GM23338 (cell line): Measurements from ENCODE around the gene MAFF. TPM values are rescaled to one million over a fixed set of nuclear protein-coding genes. Genes with fewer than 3 reads are reported as not detected.

Experiments
- ATAC-seq: fragments of 200-7000 bp; cut with Tn5 transposase; 3 replicates; pipeline ENCODE4 v1.9.1; 2020
- DNase-seq: peaks from one replicate; pipeline ENCODE4 v3.0.0-alpha.2; 2015; ENCODE audit warnings: low spot score
- H2AFZ ChIP-seq: fragments of 200-600 bp; sonication (generic); 2 replicates; pipeline ENCODE4 v1.8.0; 2016; ENCODE audit warnings: antibody characterized with exemption, mild to moderate bottlenecking, moderate library complexity
- H3F3A ChIP-seq: fragments of 200-600 bp; sonication (generic); replicated peaks from 2 replicates; pipeline ENCODE4 v1.8.0; 2017; ENCODE audit warnings: antibody characterized with exemption, mixed run types, low read depth
- H3K27ac ChIP-seq: fragments of 200-600 bp; sonication (generic); 2 replicates; pipeline ENCODE4 v1.6.1; 2016; ENCODE audit warnings: low read depth
- H3K27me3 ChIP-seq: fragments of 200-600 bp; sonication (generic); 2 replicates; pipeline ENCODE4 v1.8.0; 2016; ENCODE audit warnings: mild to moderate bottlenecking, mixed run types, moderate library complexity; ENCODE audit not compliant: insufficient read depth
- H3K36me3 ChIP-seq: fragments of 200-600 bp; sonication (generic); 2 replicates; pipeline ENCODE4 v1.8.0; 2016; ENCODE audit warnings: mild to moderate bottlenecking; ENCODE audit not compliant: insufficient read depth
- H3K4me1 ChIP-seq: fragments of 200-600 bp; sonication (generic); 2 replicates; pipeline ENCODE4 v1.8.0; 2016; ENCODE audit warnings: mild to moderate bottlenecking, moderate library complexity; ENCODE audit not compliant: insufficient read depth
- H3K4me2 ChIP-seq: fragments of 200-600 bp; sonication (generic); 2 replicates; pipeline ENCODE4 v1.7.1; 2017; ENCODE audit warnings: mixed run types
- H3K4me3 ChIP-seq: fragments of 200-600 bp; sonication (generic); 2 replicates; pipeline ENCODE4 v1.6.1; 2016; ENCODE audit warnings: mixed run types
- H3K79me2 ChIP-seq: fragments of 200-600 bp; sonication (generic); replicated peaks from 2 replicates; pipeline ENCODE4 v1.8.0; 2017; ENCODE audit warnings: mild to moderate bottlenecking; ENCODE audit not compliant: insufficient read depth
- H3K9me2 ChIP-seq: fragments of 200-600 bp; sonication (generic); 2 replicates; pipeline ENCODE4 v1.8.0; 2017; ENCODE audit not compliant: insufficient read depth
- H4K20me1 ChIP-seq: fragments of 200-600 bp; sonication (generic); replicated peaks from 2 replicates; pipeline ENCODE4 v1.8.0; 2017; ENCODE audit warnings: mild to moderate bottlenecking; ENCODE audit not compliant: insufficient read depth
- H3K27ac Mint-ChIP-seq: 2 replicates; pipeline ENCODE4 v1.8.0; 2020; ENCODE audit warnings: inconsistent platforms, mild to moderate bottlenecking, moderate library complexity, mixed read lengths
- H3K27me3 Mint-ChIP-seq: 3 replicates; pipeline ENCODE4 v1.8.0; 2022; ENCODE audit warnings: low read depth, mild to moderate bottlenecking, moderate library complexity, mixed read lengths, inconsistent platforms; ENCODE audit not compliant: insufficient read depth, poor library complexity
- H3K36me3 Mint-ChIP-seq: 3 replicates; pipeline ENCODE4 v1.8.0; 2021; ENCODE audit warnings: low read depth, mild to moderate bottlenecking, inconsistent platforms, moderate library complexity, mixed read lengths
- H3K4me1 Mint-ChIP-seq: 3 replicates; pipeline ENCODE4 v1.8.0; 2020; ENCODE audit warnings: mild to moderate bottlenecking, inconsistent platforms, mixed read lengths
- H3K4me3 Mint-ChIP-seq: 3 replicates; pipeline ENCODE4 v1.8.0; 2021; ENCODE audit warnings: moderate library complexity, mild to moderate bottlenecking, inconsistent platforms, mixed read lengths
- H3K9me3 Mint-ChIP-seq: 3 replicates; pipeline ENCODE4 v1.8.0; 2020; ENCODE audit warnings: moderate library complexity, mild to moderate bottlenecking, inconsistent platforms, mixed read lengths
- CREB1 ChIP-seq: fragments of 250-450 bp; sonication (Bioruptor Pico); IDR thresholded peaks from 2 replicates; pipeline ENCODE4 v1.5.0; 2020; ENCODE audit warnings: low read depth, mild to moderate bottlenecking, moderate library complexity
- EZH2 ChIP-seq: fragments of 200-600 bp; sonication (generic); IDR thresholded peaks from one replicate; pipeline ENCODE4 v1.8.0; 2017; ENCODE audit warnings: antibody characterized with exemption, mild to moderate bottlenecking, low read depth; ENCODE audit not compliant: unreplicated experiment
- EZH2phosphoT487 ChIP-seq: fragments of 200-600 bp; sonication (generic); IDR thresholded peaks from one replicate; pipeline ENCODE4 v1.8.1; 2018; ENCODE audit warnings: antibody characterized with exemption; ENCODE audit not compliant: unreplicated experiment
- JUNB ChIP-seq: IDR thresholded peaks from one replicate; pipeline ENCODE4 v1.6.1; 2016; ENCODE audit warnings: antibody characterized with exemption; ENCODE audit not compliant: unreplicated experiment
- NANOG ChIP-seq: IDR thresholded peaks from 2 replicates; pipeline ENCODE4 v1.6.1; 2016; ENCODE audit warnings: antibody characterized with exemption, borderline replicate concordance
- POLR2AphosphoS5 ChIP-seq: IDR thresholded peaks from 2 replicates; pipeline ENCODE4 v1.6.1; 2016; ENCODE audit warnings: antibody characterized with exemption, low read depth
- ZNF114 ChIP-seq: fragments of 250-450 bp; sonication (Bioruptor Pico); IDR thresholded peaks from 2 replicates; pipeline ENCODE4 v1.5.0; 2020; ENCODE audit warnings: mild to moderate bottlenecking, moderate library complexity
- ZNF331 ChIP-seq: fragments of 250-450 bp; sonication (Bioruptor Pico); IDR thresholded peaks from 2 replicates; pipeline ENCODE4 v1.5.0; 2020; ENCODE audit warnings: low read depth, mild to moderate bottlenecking, moderate library complexity
- polyA plus RNA-seq: library from polyadenylated mRNA; unstranded; fragments of >200 nt; fragmentation: Nextera tagmentation; extraction: Ambion mirVana; gene quantifications from 2 replicates; pipeline ENCODE4 v1.2.1, GENCODE V29; 2016
- total RNA-seq: library from RNA; depleted of rRNA; stranded (reverse); fragments of >200 nt; shearing (Covaris generic); gene quantifications from 2 replicates; pipeline ENCODE4 v1.2.3, GENCODE V29; 2014
- TF ChIP-seq, protein P1 (sequence below), 2 experiments: fragments of 200-600 bp in 1 of 2; sonication (generic) in 1 of 2; conservative IDR thresholded peaks; 2 replicates each; pipeline versions ENCODE4 v1.5.1 to v1.6.1; 2016 to 2017; ENCODE audit warnings: antibody characterized with exemption in 2 of 2, low read depth in 2 of 2, mild to moderate bottlenecking in 2 of 2, moderate library complexity in 1 of 2
- TF ChIP-seq, protein P2 (sequence below): IDR thresholded peaks from one replicate; pipeline ENCODE4 v1.6.1; 2018; ENCODE audit warnings: antibody characterized with exemption; ENCODE audit not compliant: unreplicated experiment
- TF ChIP-seq, protein P3 (sequence below): fragments of 250-450 bp; sonication (Bioruptor Pico); IDR thresholded peaks from 2 replicates; pipeline ENCODE4 v1.5.0; 2020; ENCODE audit warnings: mild to moderate bottlenecking, moderate library complexity

MAFF gene
- total and polyA plus RNA-seq, 2 experiments from 2014 or later = 2.2 to 8.9 TPM

GRCh38 chr22:38164551-38164918, 37.3 kb upstream of the MAFF start (continued):
- TF ChIP-seq EZH2phosphoT487 (no peak), POLR2AphosphoS5 (no peak), CREB1 (CRISPR knock-in tag) (no peak), ZNF114 (CRISPR knock-in tag) (no peak), NANOG (no peak), ZNF331 (CRISPR knock-in tag) (no peak), EZH2 (no peak)
- TF ChIP-seq, protein P1, sequence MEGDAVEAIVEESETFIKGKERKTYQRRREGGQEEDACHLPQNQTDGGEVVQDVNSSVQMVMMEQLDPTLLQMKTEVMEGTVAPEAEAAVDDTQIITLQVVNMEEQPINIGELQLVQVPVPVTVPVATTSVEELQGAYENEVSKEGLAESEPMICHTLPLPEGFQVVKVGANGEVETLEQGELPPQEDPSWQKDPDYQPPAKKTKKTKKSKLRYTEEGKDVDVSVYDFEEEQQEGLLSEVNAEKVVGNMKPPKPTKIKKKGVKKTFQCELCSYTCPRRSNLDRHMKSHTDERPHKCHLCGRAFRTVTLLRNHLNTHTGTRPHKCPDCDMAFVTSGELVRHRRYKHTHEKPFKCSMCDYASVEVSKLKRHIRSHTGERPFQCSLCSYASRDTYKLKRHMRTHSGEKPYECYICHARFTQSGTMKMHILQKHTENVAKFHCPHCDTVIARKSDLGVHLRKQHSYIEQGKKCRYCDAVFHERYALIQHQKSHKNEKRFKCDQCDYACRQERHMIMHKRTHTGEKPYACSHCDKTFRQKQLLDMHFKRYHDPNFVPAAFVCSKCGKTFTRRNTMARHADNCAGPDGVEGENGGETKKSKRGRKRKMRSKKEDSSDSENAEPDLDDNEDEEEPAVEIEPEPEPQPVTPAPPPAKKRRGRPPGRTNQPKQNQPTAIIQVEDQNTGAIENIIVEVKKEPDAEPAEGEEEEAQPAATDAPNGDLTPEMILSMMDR (conservative IDR thresholded peaks at IDR 0.05; ENCODE audit: low read depth in 2 of 2) = no peak
- TF ChIP-seq, protein P2, sequence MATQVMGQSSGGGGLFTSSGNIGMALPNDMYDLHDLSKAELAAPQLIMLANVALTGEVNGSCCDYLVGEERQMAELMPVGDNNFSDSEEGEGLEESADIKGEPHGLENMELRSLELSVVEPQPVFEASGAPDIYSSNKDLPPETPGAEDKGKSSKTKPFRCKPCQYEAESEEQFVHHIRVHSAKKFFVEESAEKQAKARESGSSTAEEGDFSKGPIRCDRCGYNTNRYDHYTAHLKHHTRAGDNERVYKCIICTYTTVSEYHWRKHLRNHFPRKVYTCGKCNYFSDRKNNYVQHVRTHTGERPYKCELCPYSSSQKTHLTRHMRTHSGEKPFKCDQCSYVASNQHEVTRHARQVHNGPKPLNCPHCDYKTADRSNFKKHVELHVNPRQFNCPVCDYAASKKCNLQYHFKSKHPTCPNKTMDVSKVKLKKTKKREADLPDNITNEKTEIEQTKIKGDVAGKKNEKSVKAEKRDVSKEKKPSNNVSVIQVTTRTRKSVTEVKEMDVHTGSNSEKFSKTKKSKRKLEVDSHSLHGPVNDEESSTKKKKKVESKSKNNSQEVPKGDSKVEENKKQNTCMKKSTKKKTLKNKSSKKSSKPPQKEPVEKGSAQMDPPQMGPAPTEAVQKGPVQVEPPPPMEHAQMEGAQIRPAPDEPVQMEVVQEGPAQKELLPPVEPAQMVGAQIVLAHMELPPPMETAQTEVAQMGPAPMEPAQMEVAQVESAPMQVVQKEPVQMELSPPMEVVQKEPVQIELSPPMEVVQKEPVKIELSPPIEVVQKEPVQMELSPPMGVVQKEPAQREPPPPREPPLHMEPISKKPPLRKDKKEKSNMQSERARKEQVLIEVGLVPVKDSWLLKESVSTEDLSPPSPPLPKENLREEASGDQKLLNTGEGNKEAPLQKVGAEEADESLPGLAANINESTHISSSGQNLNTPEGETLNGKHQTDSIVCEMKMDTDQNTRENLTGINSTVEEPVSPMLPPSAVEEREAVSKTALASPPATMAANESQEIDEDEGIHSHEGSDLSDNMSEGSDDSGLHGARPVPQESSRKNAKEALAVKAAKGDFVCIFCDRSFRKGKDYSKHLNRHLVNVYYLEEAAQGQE = no peak

DNA sequence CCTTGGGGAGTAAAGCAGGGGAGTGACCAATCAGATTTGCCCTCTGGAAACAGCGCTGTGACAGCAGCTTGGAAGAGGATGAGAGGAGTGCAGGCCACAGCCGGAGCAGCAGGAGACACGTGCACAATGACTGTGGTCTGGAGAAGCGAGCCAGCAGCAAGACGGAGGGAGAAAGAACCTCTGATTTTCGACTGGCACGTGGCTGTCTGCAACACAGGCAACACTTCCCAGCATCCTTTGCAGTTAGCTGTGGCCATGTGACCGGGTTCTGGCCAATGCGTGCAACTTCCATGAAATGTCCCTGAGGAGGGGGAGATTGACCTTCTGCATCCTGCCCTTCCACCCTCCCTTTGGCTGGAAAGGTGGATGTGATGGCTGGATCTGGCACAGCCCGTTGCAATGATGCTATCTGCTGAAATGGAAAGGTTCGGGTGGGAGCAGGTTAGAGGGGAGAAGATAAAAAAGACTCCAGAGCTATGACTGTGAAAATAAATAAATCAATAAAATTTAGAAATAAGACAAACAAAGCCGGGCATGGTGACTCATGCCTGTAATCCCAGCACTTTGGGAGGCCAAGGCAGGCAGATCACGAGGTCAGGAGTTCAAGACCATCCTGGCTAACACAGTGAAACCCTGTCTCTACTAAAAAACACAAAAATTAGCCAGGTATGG, 35.7 kb upstream of the MAFF start:
- no peak overlapping the region for H3K4me3 Mint-ChIP-seq
- H3K4me1 Mint-ChIP-seq = peaks cover 3% of the 10 kb centered on the region
- H2AFZ ChIP-seq = no peak overlapping the region
- no peaks in the 10 kb centered on the region for H3K27me3 ChIP-seq
- no peak for DNase-seq
- H4K20me1 ChIP-seq = no peaks in the 10 kb centered on the region
- ATAC-seq = no peak
- H3K4me3 ChIP-seq = no peak overlapping the region
- no peaks in the 10 kb centered on the region for H3K9me2 ChIP-seq
- peaks cover 3% of the 10 kb centered on the region for H3K36me3 Mint-ChIP-seq
- peaks cover 10% of the 10 kb centered on the region for H3K27me3 Mint-ChIP-seq
- H3K36me3 ChIP-seq = no peaks in the 10 kb centered on the region
- H3K27ac ChIP-seq = no peak overlapping the region
- H3K4me1 ChIP-seq = no peaks in the 10 kb centered on the region
- H3K79me2 ChIP-seq = no peaks in the 10 kb centered on the region
- H3K4me2 ChIP-seq = no peak overlapping the region
- no peaks in the 10 kb centered on the region for H3F3A ChIP-seq
- no peak overlapping the region for H3K27ac Mint-ChIP-seq
- H3K9me3 Mint-ChIP-seq = no peaks in the 10 kb centered on the region
- TF ChIP-seq, protein P1 (conservative IDR thresholded peaks at IDR 0.05; ENCODE audit: low read depth in 2 of 2) = no peak
- no peak for TF ChIP-seq JUNB
- no peak for TF ChIP-seq NANOG
- TF ChIP-seq, protein P3, sequence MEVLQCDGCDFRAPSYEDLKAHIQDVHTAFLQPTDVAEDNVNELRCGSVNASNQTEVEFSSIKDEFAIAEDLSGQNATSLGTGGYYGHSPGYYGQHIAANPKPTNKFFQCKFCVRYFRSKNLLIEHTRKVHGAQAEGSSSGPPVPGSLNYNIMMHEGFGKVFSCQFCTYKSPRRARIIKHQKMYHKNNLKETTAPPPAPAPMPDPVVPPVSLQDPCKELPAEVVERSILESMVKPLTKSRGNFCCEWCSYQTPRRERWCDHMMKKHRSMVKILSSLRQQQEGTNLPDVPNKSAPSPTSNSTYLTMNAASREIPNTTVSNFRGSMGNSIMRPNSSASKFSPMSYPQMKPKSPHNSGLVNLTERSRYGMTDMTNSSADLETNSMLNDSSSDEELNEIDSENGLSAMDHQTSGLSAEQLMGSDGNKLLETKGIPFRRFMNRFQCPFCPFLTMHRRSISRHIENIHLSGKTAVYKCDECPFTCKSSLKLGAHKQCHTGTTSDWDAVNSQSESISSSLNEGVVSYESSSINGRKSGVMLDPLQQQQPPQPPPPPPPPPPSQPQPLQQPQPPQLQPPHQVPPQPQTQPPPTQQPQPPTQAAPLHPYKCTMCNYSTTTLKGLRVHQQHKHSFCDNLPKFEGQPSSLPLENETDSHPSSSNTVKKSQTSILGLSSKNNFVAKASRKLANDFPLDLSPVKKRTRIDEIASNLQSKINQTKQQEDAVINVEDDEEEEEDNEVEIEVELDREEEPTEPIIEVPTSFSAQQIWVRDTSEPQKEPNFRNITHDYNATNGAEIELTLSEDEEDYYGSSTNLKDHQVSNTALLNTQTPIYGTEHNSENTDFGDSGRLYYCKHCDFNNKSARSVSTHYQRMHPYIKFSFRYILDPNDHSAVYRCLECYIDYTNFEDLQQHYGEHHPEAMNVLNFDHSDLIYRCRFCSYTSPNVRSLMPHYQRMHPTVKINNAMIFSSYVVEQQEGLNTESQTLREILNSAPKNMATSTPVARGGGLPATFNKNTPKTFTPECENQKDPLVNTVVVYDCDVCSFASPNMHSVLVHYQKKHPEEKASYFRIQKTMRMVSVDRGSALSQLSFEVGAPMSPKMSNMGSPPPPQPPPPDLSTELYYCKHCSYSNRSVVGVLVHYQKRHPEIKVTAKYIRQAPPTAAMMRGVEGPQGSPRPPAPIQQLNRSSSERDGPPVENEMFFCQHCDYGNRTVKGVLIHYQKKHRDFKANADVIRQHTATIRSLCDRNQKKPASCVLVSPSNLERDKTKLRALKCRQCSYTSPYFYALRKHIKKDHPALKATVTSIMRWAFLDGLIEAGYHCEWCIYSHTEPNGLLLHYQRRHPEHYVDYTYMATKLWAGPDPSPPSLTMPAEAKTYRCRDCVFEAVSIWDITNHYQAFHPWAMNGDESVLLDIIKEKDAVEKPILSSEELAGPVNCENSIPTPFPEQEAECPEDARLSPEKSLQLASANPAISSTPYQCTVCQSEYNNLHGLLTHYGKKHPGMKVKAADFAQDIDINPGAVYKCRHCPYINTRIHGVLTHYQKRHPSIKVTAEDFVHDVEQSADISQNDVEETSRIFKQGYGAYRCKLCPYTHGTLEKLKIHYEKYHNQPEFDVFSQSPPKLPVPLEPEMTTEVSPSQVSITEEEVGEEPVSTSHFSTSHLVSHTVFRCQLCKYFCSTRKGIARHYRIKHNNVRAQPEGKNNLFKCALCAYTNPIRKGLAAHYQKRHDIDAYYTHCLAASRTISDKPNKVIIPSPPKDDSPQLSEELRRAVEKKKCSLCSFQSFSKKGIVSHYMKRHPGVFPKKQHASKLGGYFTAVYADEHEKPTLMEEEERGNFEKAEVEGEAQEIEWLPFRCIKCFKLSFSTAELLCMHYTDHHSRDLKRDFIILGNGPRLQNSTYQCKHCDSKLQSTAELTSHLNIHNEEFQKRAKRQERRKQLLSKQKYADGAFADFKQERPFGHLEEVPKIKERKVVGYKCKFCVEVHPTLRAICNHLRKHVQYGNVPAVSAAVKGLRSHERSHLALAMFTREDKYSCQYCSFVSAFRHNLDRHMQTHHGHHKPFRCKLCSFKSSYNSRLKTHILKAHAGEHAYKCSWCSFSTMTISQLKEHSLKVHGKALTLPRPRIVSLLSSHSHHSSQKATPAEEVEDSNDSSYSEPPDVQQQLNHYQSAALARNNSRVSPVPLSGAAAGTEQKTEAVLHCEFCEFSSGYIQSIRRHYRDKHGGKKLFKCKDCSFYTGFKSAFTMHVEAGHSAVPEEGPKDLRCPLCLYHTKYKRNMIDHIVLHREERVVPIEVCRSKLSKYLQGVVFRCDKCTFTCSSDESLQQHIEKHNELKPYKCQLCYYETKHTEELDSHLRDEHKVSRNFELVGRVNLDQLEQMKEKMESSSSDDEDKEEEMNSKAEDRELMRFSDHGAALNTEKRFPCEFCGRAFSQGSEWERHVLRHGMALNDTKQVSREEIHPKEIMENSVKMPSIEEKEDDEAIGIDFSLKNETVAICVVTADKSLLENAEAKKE (CRISPR knock-in tag) = no peak
- no peak for TF ChIP-seq ZNF331 (CRISPR knock-in tag)
- TF ChIP-seq EZH2phosphoT487 = no peak
